ENCODE data around the gene TMEM184A. TPM values are rescaled to one million over a fixed set of nuclear protein-coding genes. Genes with fewer than 3 reads are reported as not detected.
A peak's percentile ranks its signal among the peaks of the same experiment; 100 is the strongest.

Gene TMEM184A
- total and polyA plus RNA-seq, 2 of the 13 experiments (the other 11 are each of a cell fraction or from before 2014, with no cell fraction given), result 9.5 to 20.4 TPM

- TF ChIP-seq ARID3A (IDR thresholded peaks at IDR 0.05; ENCODE audit: low read depth, low read length) (no peak), PCBP2 (optimal IDR thresholded peaks at IDR 0.05; ENCODE audit: low read depth, low read length, poor library complexity, severe bottlenecking) (no peak), ZSCAN20 (CRISPR knock-in tag; IDR thresholded peaks at IDR 0.05; ENCODE audit: borderline replicate concordance) (no peak), NCOA2 (CRISPR knock-in tag; IDR thresholded peaks at IDR 0.05) (no peak), PHB2 (IDR thresholded peaks at IDR 0.05; ENCODE audit: partially characterized antibody) (no peak), DRAP1 (CRISPR knock-in tag; IDR thresholded peaks at IDR 0.05) (peak; percentile 45), ZNF780A (CRISPR knock-in tag; IDR thresholded peaks at IDR 0.05) (no peak), KDM5A (IDR thresholded peaks at IDR 0.05; ENCODE audit: borderline replicate concordance, low read length) (no peak), DZIP1 (CRISPR knock-in tag; IDR thresholded peaks at IDR 0.05) (no peak), ZNF704 (CRISPR knock-in tag; IDR thresholded peaks at IDR 0.05; ENCODE audit: borderline replicate concordance) (no peak), ZNF430 (CRISPR knock-in tag; IDR thresholded peaks at IDR 0.05) (no peak), IRF2 (CRISPR knock-in tag; IDR thresholded peaks at IDR 0.05) (peak; percentile 16; the same call in 1 of the 2 replicates), SMAD1 (CRISPR knock-in tag; IDR thresholded peaks at IDR 0.05; ENCODE audit: borderline replicate concordance, low read depth) (peak; percentile 61; the same call in 1 of the 2 replicates), FOXP4 (CRISPR knock-in tag; IDR thresholded peaks at IDR 0.05) (peak; percentile 62), ADNP (CRISPR knock-in tag; IDR thresholded peaks at IDR 0.05) (no peak), SOX6 (IDR thresholded peaks at IDR 0.05) (no peak), SOX6 (CRISPR knock-in tag; IDR thresholded peaks at IDR 0.05) (peak; percentile 59)
These were observed 23.4 kb downstream of the TMEM184A start (continued) for GRCh38 chr7:1532456-1533254.

Data from HepG2 (cell line).